DMS79 treated with DMSO at 0.1 percent for 48 hours (cell line): Measurements from ENCODE around the gene KANSL1L.
A peak's percentile ranks its signal among the peaks of the same experiment; 100 is the strongest.

Experiments used
- DNase-seq: peaks from one replicate; lab custom pipeline; 2025; lab: John Stamatoyannopoulos, UW

Gene KANSL1L

GRCh38 chr2:210072922-210073509 lies 98.2 kb downstream of the KANSL1L start:
- DNase-seq = no peak

DNA sequence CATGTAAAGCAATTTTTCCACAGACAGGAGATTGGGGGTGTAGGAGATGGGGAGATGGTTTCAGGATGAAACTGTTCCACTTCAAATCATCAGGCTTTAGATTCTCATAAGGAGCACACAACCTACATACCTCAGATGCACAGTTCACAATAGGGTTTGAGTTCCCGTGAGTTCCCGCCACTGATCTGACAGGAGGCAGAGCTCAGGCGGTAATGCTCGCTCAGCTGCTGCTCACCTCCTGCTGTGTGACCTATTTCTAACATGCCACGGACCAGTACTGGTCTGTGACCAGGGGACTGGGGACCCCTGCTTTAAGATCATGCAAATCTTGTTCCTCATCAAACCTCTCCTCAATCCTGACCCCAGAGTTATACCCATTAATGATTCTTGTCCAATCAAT lies 98.7 kb downstream of the KANSL1L start:
- DNase-seq = no peak

GRCh38 chr2:210063306-210063705 lies 107.9 kb downstream of the KANSL1L start:
- DNase-seq = no peak

DNA sequence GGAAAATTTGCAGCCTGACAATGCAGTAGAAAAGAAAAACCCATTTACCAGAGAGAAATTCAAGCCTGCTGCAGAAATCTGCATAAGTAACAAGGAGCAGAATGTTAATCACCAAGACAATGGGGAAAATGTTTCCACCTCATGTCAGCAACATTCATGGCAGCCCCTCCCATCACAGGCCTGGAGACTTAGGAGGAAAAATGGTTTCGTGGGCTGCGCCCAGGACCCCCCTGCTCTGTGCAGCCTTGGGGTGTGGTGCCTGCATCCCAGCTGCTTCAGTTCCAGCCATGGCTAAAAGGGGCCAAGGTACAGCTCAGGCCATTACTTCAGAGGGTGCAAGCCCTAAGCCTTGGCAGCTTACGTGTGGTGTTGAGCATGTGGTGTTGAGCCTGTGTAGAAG lies 115.4 kb downstream of the KANSL1L start:
- DNase-seq = no peak

DNA sequence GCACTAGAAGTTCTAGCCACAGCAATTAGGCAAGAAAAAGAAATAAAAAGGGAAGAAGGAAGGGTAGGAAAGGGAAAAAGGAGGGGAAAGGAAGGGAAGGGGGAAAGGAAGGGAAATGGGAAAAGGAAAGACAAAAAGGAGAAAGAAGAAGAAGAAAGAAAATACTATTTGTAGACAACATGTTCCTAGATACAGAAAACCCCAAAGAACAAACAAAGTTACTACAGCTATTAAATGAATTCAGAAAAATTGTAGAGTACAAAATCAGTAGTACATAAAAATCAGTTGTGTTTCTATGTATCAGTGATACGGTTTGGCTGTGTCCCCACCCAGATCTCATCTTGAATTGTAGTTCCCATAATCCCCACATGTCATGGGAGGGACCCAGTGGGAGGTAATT lies 116.5 kb downstream of the KANSL1L start:
- DNase-seq = no peak

GRCh38 chr2:210050885-210051284 lies 120.3 kb downstream of the KANSL1L start:
- no peak for DNase-seq

- DNase-seq = no peak
Measured at GRCh38 chr2:210049831-210050230, 121.4 kb downstream of the KANSL1L start.

GRCh38 chr2:210046851-210047500 lies 124.2 kb downstream of the KANSL1L start:
- no peak for DNase-seq

DNA sequence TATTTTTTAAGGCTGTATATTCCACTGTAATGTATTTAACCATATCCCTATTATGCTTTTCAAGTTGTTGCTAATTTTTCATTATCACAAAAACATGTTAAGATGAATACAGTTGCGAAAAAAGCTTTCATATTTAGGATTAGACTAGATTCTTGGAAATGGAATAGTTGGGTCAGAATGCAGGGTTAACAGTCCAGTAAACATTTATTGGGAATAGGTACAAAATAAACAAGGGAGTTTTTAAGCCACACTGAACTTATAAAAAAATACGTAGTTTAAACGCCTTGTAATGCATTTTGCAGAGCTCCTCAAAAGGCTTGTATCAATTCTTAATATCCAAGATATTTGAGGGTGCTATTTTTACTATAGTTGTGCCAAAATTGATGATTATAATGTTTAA lies 133.1 kb downstream of the KANSL1L start:
- DNase-seq = no peak

DNA sequence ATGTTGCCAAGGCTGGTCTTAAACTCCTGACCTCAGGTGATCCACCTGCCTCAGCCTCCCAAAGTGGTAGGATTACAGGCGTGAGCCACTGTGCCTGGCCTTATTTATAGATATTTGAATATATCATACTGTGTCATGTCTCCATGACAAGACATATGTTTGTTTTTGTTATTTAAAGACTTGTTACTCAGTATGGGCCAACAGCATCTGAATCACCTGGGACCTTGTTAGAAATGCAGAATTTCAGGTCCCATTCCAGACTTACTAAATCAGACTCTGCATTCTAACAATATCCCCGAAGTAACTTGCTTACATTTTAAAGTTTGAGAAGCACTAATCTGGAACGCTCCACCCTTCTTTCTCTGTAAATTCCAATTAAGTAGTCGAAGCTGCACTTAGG lies 135.5 kb downstream of the KANSL1L start:
- DNase-seq = no peak

DNA sequence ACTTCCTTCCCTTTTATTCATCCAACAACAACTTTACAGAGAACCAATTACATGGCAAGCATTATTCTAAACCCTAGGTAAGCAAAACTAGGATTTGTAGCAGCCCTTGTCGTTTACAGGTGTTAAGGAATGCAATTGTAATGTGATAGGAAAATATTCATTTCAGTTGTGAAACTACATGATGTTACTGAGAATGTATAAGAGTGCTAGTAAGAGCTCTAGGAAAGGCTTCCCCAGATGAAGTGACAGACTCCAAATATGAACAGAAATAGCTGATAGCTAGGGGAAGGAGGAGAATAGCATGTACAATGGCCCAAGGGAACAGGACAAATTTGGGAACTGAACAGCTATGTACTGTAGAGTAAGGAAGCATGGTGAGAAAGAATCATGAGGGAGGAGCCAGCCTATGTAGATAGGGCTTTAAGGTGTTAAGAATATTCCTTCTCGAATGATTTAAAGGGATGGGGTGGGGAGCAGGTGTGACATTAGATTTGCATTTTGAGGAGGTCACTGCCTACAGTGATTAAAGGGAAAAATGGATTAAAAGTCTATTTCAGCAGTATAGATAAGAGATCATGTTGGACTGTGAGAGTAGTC lies 137.0 kb downstream of the KANSL1L start:
- DNase-seq = no peak

GRCh38 chr2:210028178-210028577 lies 143.0 kb downstream of the KANSL1L start:
- peak; percentile 15 for DNase-seq

DNA sequence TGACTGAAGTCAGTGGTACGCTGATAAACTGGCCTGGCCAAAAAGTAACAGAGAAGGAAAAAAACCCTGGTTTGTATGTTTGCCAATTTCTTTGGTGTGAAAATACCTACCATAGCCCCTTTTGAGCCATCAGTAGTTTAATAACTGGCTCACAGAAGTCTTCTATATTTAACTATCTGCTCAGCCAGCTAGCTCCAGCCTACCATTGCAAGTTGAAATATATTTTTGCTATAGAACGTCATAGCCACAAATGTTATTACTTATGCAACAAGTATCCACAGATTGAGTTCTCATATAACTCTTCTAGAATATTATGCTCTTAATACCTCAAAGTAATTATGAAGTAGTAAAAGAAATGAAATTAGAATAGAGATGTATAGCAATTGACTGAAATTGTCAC lies 143.6 kb downstream of the KANSL1L start:
- no peak for DNase-seq

GRCh38 chr2:210022824-210023223 lies 148.4 kb downstream of the KANSL1L start:
- no peak for DNase-seq

- no peak for DNase-seq
Measured at GRCh38 chr2:210020138-210020537, 151.1 kb downstream of the KANSL1L start.

DNA sequence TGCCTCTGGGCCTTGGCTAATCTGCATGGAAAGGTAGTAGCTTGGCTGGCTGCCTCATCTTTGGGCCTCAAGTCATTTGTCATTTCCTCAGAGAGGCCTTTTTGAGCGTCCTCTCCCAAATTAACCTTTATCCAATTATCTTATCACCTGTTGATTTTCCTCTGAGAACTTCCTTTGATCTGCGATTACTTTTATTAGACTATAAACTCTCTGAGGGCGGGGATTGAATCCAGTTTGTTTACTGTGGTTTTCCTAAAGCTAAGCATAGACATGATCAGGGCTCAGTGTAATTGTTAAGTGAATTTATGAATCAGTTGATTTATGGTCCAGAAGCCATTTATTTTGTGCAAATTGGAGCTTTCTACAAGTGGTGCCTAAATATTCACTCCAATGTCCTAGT lies 161.3 kb downstream of the KANSL1L start:
- DNase-seq = no peak

GRCh38 chr2:210009126-210009525 lies 162.1 kb downstream of the KANSL1L start:
- DNase-seq = no peak

DNA sequence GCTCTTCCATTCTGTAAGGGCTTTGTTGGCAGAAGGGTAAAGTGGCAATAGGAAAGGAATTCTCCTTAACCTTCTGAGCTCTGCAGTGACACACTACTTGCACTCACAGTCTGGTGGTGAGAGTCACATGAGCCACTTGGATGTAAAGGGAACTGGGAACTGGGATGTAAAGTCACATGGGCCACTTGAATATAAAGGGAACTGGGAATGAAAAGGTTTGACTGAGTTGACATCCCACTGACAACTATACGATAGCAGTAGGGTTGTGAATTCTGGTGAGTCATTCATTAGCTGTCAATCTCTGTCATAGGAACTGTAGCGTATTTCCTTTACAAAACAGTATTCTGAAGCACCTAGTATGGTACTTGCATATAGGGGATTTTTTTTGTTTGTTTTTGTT lies 163.3 kb downstream of the KANSL1L start:
- DNase-seq = no peak

DNA sequence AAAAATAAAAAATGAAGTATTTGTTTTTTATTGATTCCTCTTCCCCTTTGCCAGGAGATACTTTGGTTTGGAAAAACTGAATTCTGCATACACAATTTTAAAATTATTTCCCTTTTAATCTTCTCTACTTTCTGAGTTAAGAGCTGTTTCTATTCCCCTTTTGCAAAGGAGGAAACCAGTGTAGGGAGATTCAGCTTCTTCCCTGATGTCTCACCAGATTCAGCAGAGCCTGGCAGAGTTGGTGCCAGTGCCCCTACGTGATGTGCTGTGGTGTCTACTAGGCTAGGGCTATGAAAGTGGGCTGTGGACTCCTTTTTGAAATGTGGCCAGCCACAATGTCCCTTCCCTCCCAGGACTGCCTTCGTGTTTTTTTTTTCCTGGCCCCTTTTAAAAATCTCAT lies 166.3 kb downstream of the KANSL1L start:
- DNase-seq = no peak

DNA sequence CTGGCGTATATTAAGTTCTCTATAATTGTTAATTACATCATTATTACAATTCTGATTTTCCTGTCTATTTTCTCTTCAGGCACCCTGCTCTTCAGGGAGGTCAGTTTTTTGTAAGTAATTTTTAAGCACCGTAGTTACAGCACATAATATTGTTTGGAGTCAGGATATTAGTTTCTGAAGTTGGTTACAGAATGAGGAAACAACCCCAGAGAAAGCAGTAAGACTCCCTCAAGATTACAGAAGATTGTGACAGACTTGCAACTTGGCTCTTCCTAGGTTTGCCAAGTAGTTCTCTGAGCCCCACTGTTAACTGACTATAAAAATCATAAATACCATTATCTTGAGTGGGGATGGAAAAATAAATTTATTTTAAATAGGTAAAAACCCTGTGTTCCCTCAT lies 167.8 kb downstream of the KANSL1L start:
- no peak for DNase-seq

DNA sequence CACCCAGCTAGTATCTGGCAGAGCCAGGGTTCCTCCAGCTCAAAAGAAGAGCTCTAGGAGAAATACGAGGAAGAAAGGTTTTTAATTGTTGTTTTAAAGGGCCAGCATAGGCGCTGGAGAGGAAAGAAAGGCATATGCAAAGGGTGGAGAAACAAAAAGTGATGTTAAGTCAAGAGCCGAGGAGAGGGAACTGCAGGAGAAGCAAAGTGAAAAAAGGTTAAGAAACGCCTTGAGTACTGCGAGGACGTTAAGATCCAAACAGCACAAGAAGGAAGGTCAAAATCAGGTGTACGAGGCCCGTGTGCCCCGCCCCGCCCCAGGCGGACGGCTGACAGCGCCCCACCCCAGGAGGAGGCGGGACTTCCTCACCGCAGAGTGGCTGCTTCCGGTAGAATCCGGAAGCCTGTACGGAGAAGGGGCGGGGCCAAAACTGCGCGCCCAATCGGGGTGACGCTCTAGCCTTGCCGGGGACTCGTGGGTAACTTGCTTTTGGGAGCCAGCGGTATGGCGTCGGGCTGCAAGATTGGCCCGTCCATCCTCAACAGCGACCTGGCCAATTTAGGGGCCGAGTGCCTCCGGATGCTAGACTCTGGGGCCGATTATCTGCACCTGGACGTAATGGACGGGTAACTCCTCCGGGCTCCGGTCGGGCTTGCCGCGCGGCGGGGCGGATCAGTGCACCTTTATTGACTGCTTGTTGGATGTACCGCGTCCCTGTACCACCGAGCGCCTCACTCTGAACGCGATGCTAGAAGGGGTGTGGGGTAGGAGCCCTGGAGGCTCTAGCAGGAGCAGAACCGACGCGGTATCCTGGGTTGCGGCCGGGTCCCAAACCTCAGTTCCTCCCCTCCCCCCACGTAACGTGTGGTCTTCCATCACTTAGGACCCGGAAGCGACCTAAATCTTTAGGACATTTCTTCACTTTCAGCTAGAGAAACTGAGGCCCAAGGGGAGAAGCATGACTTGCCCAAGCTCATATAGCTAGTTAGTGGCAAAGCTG lies 168.8 kb downstream of the KANSL1L start, which contains the start of gene RPE:
TSS of gene RPE (plus strand) at position 481 of the 1,000 bp plus-strand sequence. CDS start at position 505, 24 bp downstream.
- peak; percentile 94 for DNase-seq
